Lung (tissue), 12 donors: ENCODE data around the gene CARD11. TPM values are rescaled to one million over a fixed set of nuclear protein-coding genes. Genes with fewer than 3 reads are reported as not detected.

Experiments
- ATAC-seq: fragments of 200-7000 bp; cut with Tn5 transposase; one replicate; pipeline ENCODE4 v1.9.1; 2020; ENCODE audit warnings: moderate number of reproducible peaks; ENCODE audit not compliant: insufficient read depth, low FRiP score
- DNase-seq, 3 donors: peaks; one replicate each; pipeline ENCODE4 v3.0.0-alpha.2; 2013 to 2017
- H3K27ac ChIP-seq, 2 donors: one replicate each; pipeline ENCODE4 v1.5.1; 2013; ENCODE audit warnings: mild to moderate bottlenecking in 2 of 2, moderate library complexity in 2 of 2, control low read depth in 1 of 2, inconsistent platforms in 1 of 2, low read depth in 1 of 2, low read length in 1 of 2
- H3K27me3 ChIP-seq, 3 donors: one replicate each; pipeline ENCODE4 v1.5.1; 2013; ENCODE audit warnings: low read length in 2 of 3; ENCODE audit not compliant: control insufficient read depth in 3 of 3, insufficient read depth in 3 of 3
- H3K36me3 ChIP-seq, 4 donors: one replicate each; pipeline ENCODE4 v1.5.1; 2013; ENCODE audit warnings: low read length in 4 of 4, mild to moderate bottlenecking in 1 of 4, moderate library complexity in 1 of 4; ENCODE audit not compliant: control insufficient read depth in 4 of 4, insufficient read depth in 4 of 4
- H3K4me1 ChIP-seq, 5 donors: one replicate each; pipeline ENCODE4 v1.5.1; 2013; ENCODE audit warnings: low read length in 5 of 5, mild to moderate bottlenecking in 2 of 5, moderate library complexity in 1 of 5; ENCODE audit not compliant: control insufficient read depth in 5 of 5, insufficient read depth in 5 of 5
- H3K4me3 ChIP-seq: one replicate; pipeline ENCODE4 v1.5.1; 2013; ENCODE audit warnings: mild to moderate bottlenecking, control low read depth, moderate library complexity
- H3K9ac ChIP-seq, 2 donors: one replicate each; pipeline ENCODE4 v1.5.1; 2013; ENCODE audit warnings: low read length in 2 of 2, control low read depth in 1 of 2; ENCODE audit not compliant: insufficient read depth in 1 of 2
- H3K9me3 ChIP-seq, 4 donors: one replicate each; pipeline ENCODE4 v1.5.1; 2013; ENCODE audit warnings: low read length in 3 of 4, mild to moderate bottlenecking in 1 of 4, moderate library complexity in 1 of 4; ENCODE audit not compliant: control insufficient read depth in 4 of 4, insufficient read depth in 3 of 4
- WGBS, 2 donors: extraction: QIAGEN DNeasy Blood & Tissue Kit; methylation state at CpG; one replicate each; pipeline ENCODE4 v1.1.7; 2013; 5-methylcytosine and 5-hydroxymethylcytosine counted together
- polyA plus RNA-seq, 2 donors: library from polyadenylated mRNA; stranded (reverse); fragments of 200-250 nt; gene quantifications; one replicate each; pipeline ENCODE4 v1.2.1, GENCODE V29; 2013
- total RNA-seq, 2 donors: library from RNA; depleted of rRNA in 1 of 2; stranded (reverse); fragments of >200 nt in 1 of 2; gene quantifications; one replicate each; pipeline ENCODE4 v1.2.1, GENCODE V29; 2014 to 2021
- TF ChIP-seq, protein P1 (sequence below): IDR thresholded peaks from 2 replicates; pipeline ENCODE4 v1.5.1; 2012; ENCODE audit warnings: mild to moderate bottlenecking; ENCODE audit errors: control extremely low read depth, extremely low read depth
- donor health status: control.
- donor health status: control.
- donor health status: Bipolar disorder and iron deficiency.
- donor health status: healthy.
- donor health status: DM: yes; HTN: yes; CAD: no.

The CARD11 gene
- total and polyA plus RNA-seq, 4 donors: 1.5 to 4.3 (median 3.7) TPM

DNA sequence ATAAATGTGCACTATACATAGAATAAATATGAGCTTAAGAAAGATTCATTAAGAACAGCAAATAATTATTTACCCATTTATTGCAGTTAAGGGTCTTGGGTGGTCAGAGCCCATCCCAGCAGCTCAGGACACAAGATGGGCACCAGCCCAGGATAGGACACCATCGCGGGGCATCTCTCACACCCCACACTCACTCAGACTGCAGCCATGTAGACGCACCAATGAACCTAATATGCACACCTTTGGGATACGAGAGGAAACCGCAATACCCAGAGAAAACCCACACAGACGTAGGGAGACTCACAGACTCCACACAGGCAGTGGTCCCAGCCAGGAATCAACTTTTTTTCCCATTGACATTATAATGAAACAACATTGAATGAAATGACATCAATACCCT is 36.0 kb downstream of the CARD11 start:
- no peak for ATAC-seq

DNA sequence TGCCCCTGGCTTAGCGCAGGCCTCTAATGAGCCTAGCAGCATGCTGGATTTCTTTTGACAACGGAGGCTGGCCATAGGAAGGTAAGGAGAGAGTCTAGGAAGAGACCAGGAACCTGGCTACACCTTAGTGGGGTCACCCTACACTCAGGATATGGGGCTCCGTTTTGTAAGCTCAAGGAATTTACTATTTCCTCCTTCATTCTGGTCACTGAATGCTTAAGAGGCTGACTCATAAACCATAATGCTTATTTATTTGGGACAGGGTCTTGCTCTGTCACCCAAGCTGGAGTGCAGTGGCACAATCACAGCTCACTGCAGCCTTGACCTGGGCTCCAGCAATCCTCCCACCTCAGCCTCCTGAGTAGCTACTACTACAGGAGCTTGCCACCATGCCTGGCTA is 38.4 kb downstream of the CARD11 start:
- no peak for DNase-seq
- H3K27me3 ChIP-seq: no peaks in the 10 kb centered on the region

More for the DNA sequence above, 36.0 kb downstream of the CARD11 start:
- DNase-seq: no peak
- 92 to 94% methylated on average over 6 of the region's 6 CpGs for WGBS, 2 donors
- H3K36me3 ChIP-seq: no peaks in the 10 kb centered on the region
- H3K9ac ChIP-seq: no peak overlapping the region
- H3K9me3 ChIP-seq: peaks cover 0 to 3% (median 0%) of the 10 kb centered on the region in 4 donors
- TF ChIP-seq, protein P1, sequence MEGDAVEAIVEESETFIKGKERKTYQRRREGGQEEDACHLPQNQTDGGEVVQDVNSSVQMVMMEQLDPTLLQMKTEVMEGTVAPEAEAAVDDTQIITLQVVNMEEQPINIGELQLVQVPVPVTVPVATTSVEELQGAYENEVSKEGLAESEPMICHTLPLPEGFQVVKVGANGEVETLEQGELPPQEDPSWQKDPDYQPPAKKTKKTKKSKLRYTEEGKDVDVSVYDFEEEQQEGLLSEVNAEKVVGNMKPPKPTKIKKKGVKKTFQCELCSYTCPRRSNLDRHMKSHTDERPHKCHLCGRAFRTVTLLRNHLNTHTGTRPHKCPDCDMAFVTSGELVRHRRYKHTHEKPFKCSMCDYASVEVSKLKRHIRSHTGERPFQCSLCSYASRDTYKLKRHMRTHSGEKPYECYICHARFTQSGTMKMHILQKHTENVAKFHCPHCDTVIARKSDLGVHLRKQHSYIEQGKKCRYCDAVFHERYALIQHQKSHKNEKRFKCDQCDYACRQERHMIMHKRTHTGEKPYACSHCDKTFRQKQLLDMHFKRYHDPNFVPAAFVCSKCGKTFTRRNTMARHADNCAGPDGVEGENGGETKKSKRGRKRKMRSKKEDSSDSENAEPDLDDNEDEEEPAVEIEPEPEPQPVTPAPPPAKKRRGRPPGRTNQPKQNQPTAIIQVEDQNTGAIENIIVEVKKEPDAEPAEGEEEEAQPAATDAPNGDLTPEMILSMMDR: no peak
- H3K4me1 ChIP-seq: no peaks in the 10 kb centered on the region
- no peak overlapping the region for H3K27ac ChIP-seq
- H3K4me3 ChIP-seq: no peak overlapping the region
- H3K27me3 ChIP-seq: no peaks in the 10 kb centered on the region

DNA sequence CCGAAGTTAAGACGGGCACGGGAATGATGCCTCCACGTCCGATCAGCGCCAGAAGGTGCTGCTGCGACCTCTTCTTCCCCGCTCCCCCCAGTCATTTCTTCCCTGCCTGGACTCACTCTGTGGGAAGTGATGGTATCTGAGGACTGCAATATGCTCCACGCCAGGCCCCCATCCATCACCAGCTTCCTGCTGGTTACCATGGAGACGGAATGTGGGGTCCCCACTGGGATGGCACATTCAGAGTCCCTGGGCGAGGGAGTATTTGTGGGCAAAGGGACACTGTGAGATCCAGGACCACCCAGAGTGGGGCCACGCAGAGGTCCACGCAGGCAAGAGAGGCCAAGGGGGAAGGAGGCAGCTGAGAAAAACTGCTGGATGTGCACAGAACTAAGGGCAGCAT is 39.7 kb downstream of the CARD11 start:
- H3K27ac ChIP-seq: no peak overlapping the region
- DNase-seq (no peak), ATAC-seq (no peak)
- H3K9me3 ChIP-seq: peaks cover 0 to 1% (median 0%) of the 10 kb centered on the region in 4 donors
- H3K4me3 ChIP-seq: no peak overlapping the region
- TF ChIP-seq, protein P1: no peak
- no peaks in the 10 kb centered on the region for H3K27me3 ChIP-seq
- H3K9ac ChIP-seq: no peak overlapping the region
- H3K4me1 ChIP-seq: peaks cover 0 to 1% (median 0%) of the 10 kb centered on the region in 5 donors
- no peaks in the 10 kb centered on the region for H3K36me3 ChIP-seq
- WGBS, 2 donors: 88 to 95% methylated on average over 13 of the region's 13 CpGs

More for the DNA sequence above, 38.4 kb downstream of the CARD11 start:
- TF ChIP-seq, protein P1: no peak
- no peak overlapping the region for H3K27ac ChIP-seq
- H3K9ac ChIP-seq: no peak overlapping the region
- peaks cover 0 to 4% (median 0%) of the 10 kb centered on the region in 4 donors for H3K9me3 ChIP-seq
- H3K36me3 ChIP-seq: no peaks in the 10 kb centered on the region
- 80 to 87% methylated on average over 3 of the region's 3 CpGs for WGBS, 2 donors
- no peak for ATAC-seq
- H3K4me3 ChIP-seq: no peak overlapping the region
- peaks cover 0 to 1% (median 0%) of the 10 kb centered on the region in 5 donors for H3K4me1 ChIP-seq

DNA sequence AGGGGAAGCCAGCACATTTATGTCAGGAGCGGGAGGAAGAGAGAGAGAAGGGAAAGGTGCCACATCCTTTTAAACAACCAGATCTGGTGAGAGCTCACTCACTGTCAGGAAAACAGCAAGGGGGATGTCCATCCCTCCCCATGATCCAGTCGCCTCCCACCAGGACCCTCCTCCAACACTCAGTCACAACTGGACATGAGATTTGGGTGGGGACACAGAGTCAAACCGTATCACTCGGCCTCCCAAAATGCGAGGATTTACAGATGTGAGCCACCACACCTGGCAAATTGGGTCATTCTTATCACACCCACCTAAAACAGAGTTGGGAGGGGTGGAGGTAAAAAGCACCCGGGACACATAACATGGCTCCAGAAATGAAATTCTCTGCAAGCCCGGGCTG is 41.0 kb downstream of the CARD11 start:
- DNase-seq (no peak), ATAC-seq (no peak)
- WGBS, 2 donors: 81 to 87% methylated on average over 7 of the region's 7 CpGs

More for the DNA sequence above, 41.0 kb downstream of the CARD11 start:
- Histone ChIP-seq H3K9ac (no peak overlapping the region), H3K27ac (no peak overlapping the region), H3K9me3 (peaks cover 0 to 1% (median 0%) of the 10 kb centered on the region in 4 donors), H3K4me1 (peaks cover 0 to 1% (median 0%) of the 10 kb centered on the region in 5 donors), H3K27me3 (no peaks in the 10 kb centered on the region), H3K36me3 (no peaks in the 10 kb centered on the region), H3K4me3 (no peak overlapping the region)
- TF ChIP-seq, protein P1: no peak
